ENCODE data around the gene ARID3A.

The ARID3A gene

DNA sequence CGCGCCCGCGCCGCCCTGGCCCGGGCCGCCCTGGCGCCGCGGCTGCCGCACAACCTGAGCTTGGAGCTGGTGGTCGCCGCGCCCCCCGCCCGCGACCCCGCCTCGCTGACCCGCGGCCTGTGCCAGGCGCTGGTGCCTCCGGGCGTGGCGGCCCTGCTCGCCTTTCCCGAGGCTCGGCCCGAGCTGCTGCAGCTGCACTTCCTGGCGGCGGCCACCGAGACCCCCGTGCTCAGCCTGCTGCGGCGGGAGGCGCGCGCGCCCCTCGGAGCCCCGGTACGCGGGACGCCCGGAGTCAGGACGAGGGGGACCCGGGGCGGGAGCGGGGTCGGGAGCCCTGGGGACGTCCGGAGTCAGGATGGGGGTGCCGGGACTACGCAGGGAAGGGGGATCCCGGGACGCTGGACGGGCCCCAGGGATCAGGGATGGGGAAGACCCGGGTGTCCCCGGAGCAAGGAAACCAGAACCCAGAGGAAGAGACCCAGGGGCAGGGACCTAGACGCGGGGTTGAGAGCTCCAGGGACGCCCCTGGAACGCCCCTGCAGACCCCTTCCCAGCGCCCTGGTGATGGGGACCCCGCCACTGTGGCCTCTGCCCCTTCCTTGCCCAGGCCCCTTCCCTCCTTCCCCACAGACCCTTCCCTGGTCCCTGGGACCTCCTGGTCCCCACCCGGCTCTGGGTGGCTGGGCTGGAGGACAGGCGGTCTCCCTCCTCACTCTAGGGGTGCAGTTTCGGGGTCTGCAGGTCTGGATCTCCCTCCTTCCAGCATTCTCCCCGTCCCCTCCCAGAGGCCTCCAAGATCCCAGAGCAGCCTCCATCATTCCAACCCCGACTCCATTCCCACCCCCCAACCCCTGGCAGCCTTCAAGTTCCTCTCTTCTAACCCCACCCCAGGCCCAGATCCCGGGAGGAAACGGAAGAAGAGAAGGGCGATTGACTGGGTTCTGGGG lies 75.0 kb downstream of the ARID3A start:
- DNase-seq = no peak
- TF ChIP-seq GATA1 (IDR thresholded peaks at IDR 0.05; ENCODE audit: low read depth, low read length) (no peak), POLR2A (IDR thresholded peaks at IDR 0.05; ENCODE audit: low read length) (no peak)

DNA sequence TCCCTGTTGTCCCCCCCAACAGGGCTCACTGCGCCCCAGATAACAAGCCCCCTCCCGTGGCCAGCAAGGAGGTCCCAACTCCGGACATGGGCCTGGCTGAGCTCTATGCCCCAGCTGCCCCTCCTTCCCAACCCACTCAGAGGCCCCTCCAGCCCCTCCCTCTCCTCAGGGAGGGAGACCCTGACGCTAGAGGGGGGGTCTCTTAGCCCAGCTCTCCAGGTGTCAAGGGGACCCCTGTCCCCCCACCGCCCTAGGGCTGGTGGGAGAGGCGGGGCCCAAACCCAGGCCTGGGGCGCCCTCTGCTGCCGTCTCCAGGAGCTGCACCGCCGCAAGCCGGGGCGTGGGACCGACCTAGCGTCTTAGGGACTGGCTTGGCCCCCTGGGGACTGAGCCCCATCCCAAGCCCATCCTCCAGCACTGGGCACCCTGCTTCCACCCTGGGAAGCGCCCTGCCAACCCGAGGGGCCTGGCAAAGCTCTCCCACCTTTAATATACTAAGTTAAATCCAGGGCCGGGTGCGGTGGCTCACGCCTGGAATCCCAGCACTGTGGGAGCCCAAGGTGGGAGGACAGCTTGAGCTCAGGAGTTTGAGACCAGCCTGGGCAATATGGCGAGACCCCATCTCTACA lies 75.8 kb downstream of the ARID3A start:
- DNase-seq = peak; percentile 54 to 78
- no peak for TF ChIP-seq GATA1 (IDR thresholded peaks at IDR 0.05; ENCODE audit: low read depth, low read length)
- TF ChIP-seq POLR2A (IDR thresholded peaks at IDR 0.05; ENCODE audit: low read length) = no peak

DNA sequence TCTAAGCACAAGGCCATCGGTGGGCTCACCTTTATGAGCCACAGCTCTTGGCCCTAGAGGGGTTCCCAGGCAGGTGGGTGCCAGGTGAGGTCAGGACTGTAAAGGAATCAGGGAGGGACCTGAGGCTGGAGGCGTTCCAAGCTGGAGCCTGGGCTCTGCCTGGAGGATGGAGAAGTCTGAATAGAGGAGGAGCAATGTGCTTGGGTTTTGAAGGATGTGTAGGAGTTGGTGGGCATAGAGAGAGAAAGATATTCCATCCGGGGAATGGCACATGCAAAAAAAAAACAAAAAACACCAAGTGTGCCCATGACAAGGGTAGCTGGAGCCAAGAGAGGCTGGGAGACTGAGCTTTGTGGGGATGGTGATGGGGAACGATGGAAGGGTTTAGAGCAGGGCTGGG lies 76.8 kb downstream of the ARID3A start:
- no peak for DNase-seq
- no peak for TF ChIP-seq POLR2A (IDR thresholded peaks at IDR 0.05; ENCODE audit: low read length)
- no peak for TF ChIP-seq GATA1 (IDR thresholded peaks at IDR 0.05; ENCODE audit: low read depth, low read length)

DNA sequence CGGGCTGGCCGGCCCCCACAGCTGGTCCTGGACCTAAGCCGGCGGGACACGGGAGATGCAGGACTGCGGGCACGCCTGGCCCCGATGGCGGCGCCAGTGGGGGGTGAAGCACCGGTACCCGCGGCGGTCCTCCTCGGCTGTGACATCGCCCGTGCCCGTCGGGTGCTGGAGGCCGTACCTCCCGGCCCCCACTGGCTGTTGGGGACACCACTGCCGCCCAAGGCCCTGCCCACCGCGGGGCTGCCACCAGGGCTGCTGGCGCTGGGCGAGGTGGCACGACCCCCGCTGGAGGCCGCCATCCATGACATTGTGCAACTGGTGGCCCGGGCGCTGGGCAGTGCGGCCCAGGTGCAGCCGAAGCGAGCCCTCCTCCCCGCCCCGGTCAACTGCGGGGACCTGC lies 77.4 kb downstream of the ARID3A start:
- no peak for DNase-seq
- no peak for TF ChIP-seq GATA1 (IDR thresholded peaks at IDR 0.05; ENCODE audit: low read depth, low read length)
- TF ChIP-seq POLR2A (IDR thresholded peaks at IDR 0.05; ENCODE audit: low read length) = no peak

DNA sequence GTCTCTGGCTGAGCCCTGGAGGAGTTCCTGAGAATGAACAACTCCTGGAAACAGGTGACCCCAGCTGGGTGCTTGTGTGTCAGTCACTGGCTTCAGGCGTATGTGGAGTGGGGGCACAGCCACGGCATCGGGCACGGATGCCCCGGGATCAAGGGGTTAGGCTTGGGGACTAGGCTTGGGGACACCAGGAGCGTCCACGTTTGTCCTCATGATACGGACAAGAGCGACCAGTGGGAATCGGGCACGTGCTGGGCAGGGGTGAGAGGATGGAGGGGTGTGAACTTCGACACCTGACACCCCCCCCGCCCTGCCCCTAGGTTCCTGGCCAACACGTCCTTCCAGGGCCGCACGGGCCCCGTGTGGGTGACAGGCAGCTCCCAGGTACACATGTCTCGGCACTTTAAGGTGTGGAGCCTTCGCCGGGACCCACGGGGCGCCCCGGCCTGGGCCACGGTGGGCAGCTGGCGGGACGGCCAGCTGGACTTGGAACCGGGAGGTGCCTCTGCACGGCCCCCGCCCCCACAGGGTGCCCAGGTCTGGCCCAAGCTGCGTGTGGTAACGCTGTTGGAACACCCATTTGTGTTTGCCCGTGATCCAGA lies 78.5 kb downstream of the ARID3A start:
- TF ChIP-seq POLR2A (IDR thresholded peaks at IDR 0.05; ENCODE audit: low read length) (no peak), GATA1 (IDR thresholded peaks at IDR 0.05; ENCODE audit: low read depth, low read length) (no peak)
- no peak for DNase-seq

DNA sequence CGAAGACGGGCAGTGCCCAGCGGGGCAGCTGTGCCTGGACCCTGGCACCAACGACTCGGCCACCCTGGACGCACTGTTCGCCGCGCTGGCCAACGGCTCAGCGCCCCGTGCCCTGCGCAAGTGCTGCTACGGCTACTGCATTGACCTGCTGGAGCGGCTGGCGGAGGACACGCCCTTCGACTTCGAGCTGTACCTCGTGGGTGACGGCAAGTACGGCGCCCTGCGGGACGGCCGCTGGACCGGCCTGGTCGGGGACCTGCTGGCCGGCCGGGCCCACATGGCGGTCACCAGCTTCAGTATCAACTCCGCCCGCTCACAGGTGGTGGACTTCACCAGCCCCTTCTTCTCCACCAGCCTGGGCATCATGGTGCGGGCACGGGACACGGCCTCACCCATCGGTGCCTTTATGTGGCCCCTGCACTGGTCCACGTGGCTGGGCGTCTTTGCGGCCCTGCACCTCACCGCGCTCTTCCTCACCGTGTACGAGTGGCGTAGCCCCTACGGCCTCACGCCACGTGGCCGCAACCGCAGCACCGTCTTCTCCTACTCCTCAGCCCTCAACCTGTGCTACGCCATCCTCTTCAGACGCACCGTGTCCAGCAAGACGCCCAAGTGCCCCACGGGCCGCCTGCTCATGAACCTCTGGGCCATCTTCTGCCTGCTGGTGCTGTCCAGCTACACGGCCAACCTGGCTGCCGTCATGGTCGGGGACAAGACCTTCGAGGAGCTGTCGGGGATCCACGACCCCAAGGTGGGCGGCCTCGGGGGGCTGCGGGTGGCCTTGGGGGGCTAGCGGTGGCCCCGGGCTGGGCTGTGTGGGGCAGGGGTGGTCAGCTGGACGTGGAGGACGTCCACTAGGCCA lies 79.2 kb downstream of the ARID3A start:
- DNase-seq = no peak
- no peak for TF ChIP-seq POLR2A (IDR thresholded peaks at IDR 0.05; ENCODE audit: low read length)
- no peak for TF ChIP-seq GATA1 (IDR thresholded peaks at IDR 0.05; ENCODE audit: low read depth, low read length)

DNA sequence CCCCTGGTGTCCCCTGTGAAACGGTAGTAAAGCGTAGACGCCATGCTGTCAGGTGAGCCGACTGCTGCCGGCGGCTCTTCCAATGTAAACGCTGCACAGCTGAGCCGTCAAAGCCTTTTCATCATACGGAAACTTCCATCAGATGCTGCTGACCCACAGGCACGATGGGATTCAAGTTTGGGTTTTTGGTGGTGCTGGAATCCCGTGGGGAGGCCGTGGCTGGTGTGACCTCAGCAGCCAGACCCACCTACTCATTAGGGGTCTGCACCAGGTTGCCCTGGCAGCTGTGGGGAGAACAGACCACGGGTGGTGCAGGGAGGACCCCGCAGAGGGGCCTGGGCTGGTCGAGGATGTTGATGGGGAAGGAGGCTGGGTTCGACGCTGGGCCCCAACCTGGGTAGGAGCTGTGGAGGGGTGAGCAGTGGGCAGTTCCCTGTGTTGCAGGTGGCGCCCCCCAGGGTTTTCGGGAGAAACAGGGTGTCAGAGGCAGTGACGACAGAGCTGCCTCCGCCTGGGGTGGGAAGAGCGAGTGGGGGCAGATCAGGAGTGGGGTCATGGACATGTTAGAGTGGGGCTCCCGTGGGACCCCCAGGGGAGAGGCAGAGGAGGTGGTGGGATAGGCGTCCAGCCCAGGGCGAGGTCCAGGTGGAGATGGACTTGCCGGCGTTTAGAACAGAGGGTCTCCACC lies 81.0 kb downstream of the ARID3A start:
- no peak for TF ChIP-seq POLR2A (IDR thresholded peaks at IDR 0.05; ENCODE audit: low read length)
- TF ChIP-seq GATA1 (IDR thresholded peaks at IDR 0.05; ENCODE audit: low read depth, low read length) = no peak
- no peak for DNase-seq

DNA sequence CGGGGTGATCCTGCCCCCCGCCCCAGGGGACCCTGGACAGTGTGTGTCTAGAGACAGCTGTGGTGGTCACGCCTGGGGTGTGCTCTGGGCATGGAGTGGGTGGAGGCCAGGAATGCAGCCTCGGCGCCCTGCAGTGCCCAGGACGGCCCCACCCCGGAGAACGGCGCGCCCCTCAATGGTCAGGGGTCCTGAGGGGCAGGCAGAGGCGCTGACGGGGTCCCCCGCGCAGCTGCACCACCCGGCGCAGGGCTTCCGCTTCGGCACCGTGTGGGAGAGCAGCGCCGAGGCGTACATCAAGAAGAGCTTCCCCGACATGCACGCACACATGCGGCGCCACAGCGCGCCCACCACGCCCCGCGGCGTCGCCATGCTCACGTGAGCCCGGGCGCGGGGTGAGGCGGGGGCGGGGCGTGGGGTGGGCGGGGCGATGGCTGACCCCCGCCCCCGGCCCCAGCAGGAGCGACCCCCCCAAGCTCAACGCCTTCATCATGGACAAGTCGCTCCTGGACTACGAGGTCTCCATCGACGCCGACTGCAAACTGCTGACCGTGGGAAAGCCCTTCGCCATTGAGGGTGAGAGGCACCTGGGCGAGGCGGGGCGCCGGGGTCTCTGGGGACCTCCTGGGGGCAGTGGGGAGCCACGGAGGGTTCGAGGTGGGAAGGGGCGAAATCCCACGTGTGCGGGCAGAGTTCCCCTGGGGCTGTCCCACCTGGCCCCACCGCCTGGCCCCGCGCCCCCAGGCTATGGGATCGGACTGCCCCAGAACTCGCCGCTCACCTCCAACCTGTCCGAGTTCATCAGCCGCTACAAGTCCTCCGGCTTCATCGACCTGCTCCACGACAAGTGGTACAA lies 81.8 kb downstream of the ARID3A start:
- TF ChIP-seq POLR2A (IDR thresholded peaks at IDR 0.05; ENCODE audit: low read length) = no peak
- TF ChIP-seq GATA1 (IDR thresholded peaks at IDR 0.05; ENCODE audit: low read depth, low read length) = no peak
- DNase-seq = no peak

DNA sequence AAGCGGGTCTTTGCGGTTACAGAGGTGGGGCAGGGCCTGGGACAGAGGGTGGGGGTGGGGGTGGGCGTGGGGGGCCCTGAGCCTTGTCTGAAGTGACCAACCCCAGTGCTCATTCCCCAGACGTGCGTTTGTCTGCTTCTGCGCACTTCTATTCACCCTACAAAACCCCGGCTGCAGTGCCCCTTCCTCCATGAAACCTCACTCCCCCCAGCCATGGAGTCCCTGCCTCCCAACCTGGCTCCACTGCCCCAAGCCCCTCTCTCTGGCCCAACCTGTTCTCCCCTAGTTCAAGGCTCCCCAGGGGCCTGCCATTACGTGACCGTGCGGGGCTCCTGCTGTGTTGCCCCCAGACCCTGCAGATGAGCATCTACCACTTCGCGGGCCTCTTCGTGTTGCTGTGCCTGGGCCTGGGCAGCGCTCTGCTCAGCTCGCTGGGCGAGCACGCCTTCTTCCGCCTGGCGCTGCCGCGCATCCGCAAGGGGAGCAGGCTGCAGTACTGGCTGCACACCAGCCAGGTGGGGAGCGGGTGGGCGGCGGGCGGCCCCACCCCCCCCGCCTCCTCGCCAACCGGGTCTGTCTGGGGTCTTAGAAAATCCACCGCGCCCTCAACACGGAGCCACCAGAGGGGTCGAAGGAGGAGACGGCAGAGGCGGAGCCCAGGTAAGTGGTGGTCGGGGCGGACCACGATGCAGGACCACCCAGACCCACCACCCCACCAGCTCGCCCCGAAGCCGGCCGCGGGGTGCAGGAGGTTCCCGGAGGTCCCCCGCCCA lies 82.6 kb downstream of the ARID3A start:
- TF ChIP-seq GATA1 (IDR thresholded peaks at IDR 0.05; ENCODE audit: low read depth, low read length) = no peak
- no peak for TF ChIP-seq POLR2A (IDR thresholded peaks at IDR 0.05; ENCODE audit: low read length)

DNA sequence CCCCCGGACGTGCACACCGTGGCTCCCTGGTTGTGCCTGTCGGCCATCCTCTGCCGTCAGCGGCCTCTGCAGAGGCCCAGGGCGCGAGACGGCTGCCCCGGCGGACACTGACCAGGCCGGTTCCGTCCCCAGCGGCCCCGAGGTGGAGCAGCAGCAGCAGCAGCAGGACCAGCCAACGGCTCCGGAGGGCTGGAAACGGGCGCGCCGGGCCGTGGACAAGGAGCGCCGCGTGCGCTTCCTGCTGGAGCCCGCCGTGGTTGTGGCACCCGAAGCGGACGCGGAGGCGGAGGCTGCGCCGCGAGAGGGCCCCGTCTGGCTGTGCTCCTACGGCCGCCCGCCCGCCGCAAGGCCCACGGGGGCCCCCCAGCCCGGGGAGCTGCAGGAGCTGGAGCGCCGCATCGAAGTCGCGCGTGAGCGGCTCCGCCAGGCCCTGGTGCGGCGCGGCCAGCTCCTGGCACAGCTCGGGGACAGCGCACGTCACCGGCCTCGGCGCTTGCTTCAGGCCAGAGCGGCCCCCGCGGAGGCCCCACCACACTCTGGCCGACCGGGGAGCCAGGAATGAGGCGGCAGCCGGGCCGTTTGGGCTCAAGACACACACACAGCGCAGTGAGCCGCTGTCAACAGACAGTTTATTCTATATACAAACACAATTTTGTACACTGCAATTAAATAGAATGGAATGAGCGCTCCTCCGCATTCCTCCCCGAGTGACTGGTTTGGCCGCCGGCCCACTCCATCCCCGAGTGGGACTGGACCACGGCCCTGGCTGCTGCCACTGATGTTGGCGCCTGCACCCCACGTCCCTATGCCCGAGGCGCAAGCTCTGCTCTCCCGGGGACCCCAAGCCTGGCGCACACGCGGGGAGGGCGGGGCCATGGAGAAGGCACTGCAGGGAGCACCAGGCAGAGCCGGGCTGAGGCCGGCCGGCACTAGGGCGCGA lies 83.5 kb downstream of the ARID3A start:
- no peak for DNase-seq
- no peak for TF ChIP-seq GATA1 (IDR thresholded peaks at IDR 0.05; ENCODE audit: low read depth, low read length)
- no peak for TF ChIP-seq POLR2A (IDR thresholded peaks at IDR 0.05; ENCODE audit: low read length)

More for the DNA sequence above, 82.6 kb downstream of the ARID3A start:
- DNase-seq = no peak

Measured in erythroblast (primary cell).